K562 (cell line): ENCODE results near the gene PCF11. TPM values are rescaled to one million over a fixed set of nuclear protein-coding genes. Genes with fewer than 3 reads are reported as not detected.

ENCODE experiments used
- ELF4 ChIP-seq: fragments of 450-650 bp; formaldehyde crosslinking; IDR thresholded peaks from 2 replicates; pipeline ENCODE4 v1.4.0; 2022; ENCODE audit warnings: missing genetic modification characterization
- KLF16 ChIP-seq: IDR thresholded peaks from 2 replicates; pipeline ENCODE4 v1.6.1; 2016; ENCODE audit warnings: antibody characterized with exemption
- POLR2G ChIP-seq: fragments of 200-400 bp; formaldehyde crosslinking; IDR thresholded peaks from 2 replicates; pipeline ENCODE4 v1.6.1; 2017; ENCODE audit warnings: low read depth, mild to moderate bottlenecking, antibody characterized with exemption, low read length, moderate library complexity
- RCOR1 ChIP-seq, 2 experiments: IDR thresholded peaks; 2 replicates each; pipeline ENCODE4 v1.6.1; 2012; ENCODE audit warnings: low read depth in 2 of 2, low read length in 2 of 2, borderline replicate concordance in 1 of 2, improper control_type of control experiment in 1 of 2
- TAF7 ChIP-seq: fragments of 450-650 bp; IDR thresholded peaks from 2 replicates; pipeline ENCODE4 v1.6.1; 2016; ENCODE audit warnings: missing genetic modification characterization, missing compliant biosample characterization
- YY1 ChIP-seq, 3 experiments: IDR thresholded peaks; 2 replicates each; pipeline ENCODE4 v1.6.1; 2011; ENCODE audit warnings: low read length in 2 of 3, mild to moderate bottlenecking in 2 of 3, moderate library complexity in 2 of 3, borderline replicate concordance in 1 of 3, control low read depth in 1 of 3, low read depth in 1 of 3; ENCODE audit not compliant: insufficient read depth in 3 of 3, insufficient replicate concordance in 2 of 3, control insufficient read depth in 1 of 3, insufficient read length in 1 of 3; ENCODE audit errors: extremely low read depth in 1 of 3
- ZFX ChIP-seq: sonication (generic); formaldehyde crosslinking; IDR thresholded peaks from 2 replicates; pipeline ENCODE4 v1.8.0; 2022; ENCODE audit warnings: mild to moderate bottlenecking, missing genetic modification reagents, moderate library complexity
- polyA plus RNA-seq, 8 experiments: library from polyadenylated mRNA; depleted of rRNA in 4 of 8; stranded (reverse) in 5 of 8; unstranded in 3 of 8; fragments of >200 nt; fragmentation: Nextera tagmentation in 2 of 8; fragmentation: Illumina TruSeq in 1 of 8; extraction: Ambion mirVana in 2 of 8; extraction: Trizol in 1 of 8; gene quantifications; 2 replicates each; pipeline versions ENCODE4 v1.2.1 to v1.2.3, GENCODE V29; 2011 to 2014; ENCODE audit warnings: inconsistent platforms in 1 of 8, missing spikeins in 1 of 8
- total RNA-seq, 7 experiments: library from RNA; depleted of rRNA in 6 of 7; stranded (reverse); fragments of >200 nt in 6 of 7; fragmentation: Illumina TruSeq in 2 of 7; extraction: Trizol in 2 of 7; gene quantifications; 2 replicates each; pipeline versions ENCODE4 v1.2.1 to v1.2.3, GENCODE V29; 2011 to 2021; ENCODE audit warnings: low replicate concordance in 1 of 7
- TF ChIP-seq, protein P1 (sequence below): fragments of 250-450 bp; sonication (Bioruptor Pico); IDR thresholded peaks from 2 replicates; pipeline ENCODE4 v1.8.0; 2022; ENCODE audit warnings: moderate library complexity, mild to moderate bottlenecking, inconsistent platforms
- TF ChIP-seq, protein P2 (sequence below): fragments of 450-650 bp; IDR thresholded peaks from 2 replicates; pipeline ENCODE4 v1.6.1; 2016; ENCODE audit warnings: low read depth, mild to moderate bottlenecking, moderate library complexity
- TF ChIP-seq, protein P3 (sequence below): IDR thresholded peaks from 3 replicates; pipeline ENCODE4 v1.6.1; 2011; ENCODE audit warnings: borderline replicate concordance, mild to moderate bottlenecking, moderate library complexity; ENCODE audit not compliant: insufficient read length; ENCODE audit errors: extremely low read depth
- TF ChIP-seq, protein P4 (sequence below): fragments of 450-650 bp; IDR thresholded peaks from 2 replicates; pipeline ENCODE4 v1.6.1; 2018; ENCODE audit not compliant: partially characterized antibody
- TF ChIP-seq, protein P5 (sequence below): sonication (generic); formaldehyde crosslinking; IDR thresholded peaks from 2 replicates; pipeline ENCODE4 v1.8.0; 2022; ENCODE audit warnings: missing genetic modification reagents, mild to moderate bottlenecking, moderate library complexity, borderline replicate concordance
- TF ChIP-seq, protein P6 (sequence below): fragments of 450-650 bp; IDR thresholded peaks from 2 replicates; pipeline ENCODE4 v1.7.1; 2018; ENCODE audit warnings: mild to moderate bottlenecking, low read depth; ENCODE audit not compliant: partially characterized antibody

Gene PCF11
- total and polyA plus RNA-seq, 9 of the 15 experiments (the other 6 are each of a cell fraction or from before 2014, with no cell fraction given), result 9.3 to 91.6 (median 54.4) TPM

DNA sequence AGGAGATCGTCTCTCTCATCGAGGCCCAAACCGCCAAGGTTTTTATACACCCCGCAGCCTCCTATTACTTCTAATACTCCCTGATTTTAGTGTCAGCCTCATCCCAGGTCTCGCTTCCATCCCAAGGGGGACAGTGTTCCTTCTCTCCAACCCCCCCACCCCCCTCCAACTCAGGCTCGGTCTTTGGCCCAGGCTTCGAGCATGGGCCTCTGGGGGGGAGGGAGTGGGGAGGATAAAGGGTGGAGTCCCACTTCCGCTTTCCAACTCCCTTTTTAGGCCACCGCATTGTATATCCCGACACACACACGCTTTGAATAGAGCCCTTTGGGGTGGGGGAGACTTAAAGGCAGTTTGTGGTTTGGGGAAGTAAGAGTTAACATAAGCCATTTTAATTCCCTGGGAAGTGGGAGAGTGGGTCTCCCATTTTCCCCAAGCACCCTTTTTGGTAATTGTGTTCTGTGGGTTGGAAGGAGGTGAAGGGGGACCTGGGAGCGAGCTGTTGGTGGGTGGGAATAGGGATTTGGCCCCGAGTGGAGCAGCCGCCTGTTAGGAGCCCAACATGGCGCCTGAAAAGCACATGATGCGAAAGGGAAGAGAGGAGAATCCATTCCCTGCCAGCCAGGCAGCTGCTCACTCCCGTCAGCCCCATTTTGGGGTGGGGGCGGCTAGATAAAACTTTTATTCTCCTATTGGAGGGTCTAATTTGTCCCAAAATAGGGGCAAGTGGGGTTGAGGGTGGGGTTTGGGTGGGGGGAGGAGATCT is 844 bp downstream of the PCF11 start (continued):
- TF ChIP-seq, protein P1, sequence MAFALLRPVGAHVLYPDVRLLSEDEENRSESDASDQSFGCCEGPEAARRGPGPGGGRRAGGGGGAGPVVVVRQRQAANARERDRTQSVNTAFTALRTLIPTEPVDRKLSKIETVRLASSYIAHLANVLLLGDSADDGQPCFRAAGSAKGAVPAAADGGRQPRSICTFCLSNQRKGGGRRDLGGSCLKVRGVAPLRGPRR (CRISPR knock-in tag), result no peak
- TF ChIP-seq ZFX (peak; percentile 92), YY1 (IDR thresholded peaks at IDR 0.05; ENCODE audit: borderline replicate concordance in 1 of 3, control insufficient read depth in 1 of 3, extremely low read depth in 1 of 3, insufficient read depth in 3 of 3, insufficient read length in 1 of 3, insufficient replicate concordance in 2 of 3, low read depth in 1 of 3, low read length in 2 of 3) (peak; percentile 68 to 95 (median 88)), TAF7 (tag) (no peak), KLF16 (no peak), ELF4 (0 out of 2 replicates have a peak, but pooled peaks have one; percentile 66), RCOR1 (IDR thresholded peaks at IDR 0.05; ENCODE audit: borderline replicate concordance in 1 of 2, low read depth in 2 of 2, low read length in 2 of 2) (no peak), POLR2G (no peak)
- TF ChIP-seq, protein P2, sequence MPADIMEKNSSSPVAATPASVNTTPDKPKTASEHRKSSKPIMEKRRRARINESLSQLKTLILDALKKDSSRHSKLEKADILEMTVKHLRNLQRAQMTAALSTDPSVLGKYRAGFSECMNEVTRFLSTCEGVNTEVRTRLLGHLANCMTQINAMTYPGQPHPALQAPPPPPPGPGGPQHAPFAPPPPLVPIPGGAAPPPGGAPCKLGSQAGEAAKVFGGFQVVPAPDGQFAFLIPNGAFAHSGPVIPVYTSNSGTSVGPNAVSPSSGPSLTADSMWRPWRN, result no peak
- TF ChIP-seq, protein P3, sequence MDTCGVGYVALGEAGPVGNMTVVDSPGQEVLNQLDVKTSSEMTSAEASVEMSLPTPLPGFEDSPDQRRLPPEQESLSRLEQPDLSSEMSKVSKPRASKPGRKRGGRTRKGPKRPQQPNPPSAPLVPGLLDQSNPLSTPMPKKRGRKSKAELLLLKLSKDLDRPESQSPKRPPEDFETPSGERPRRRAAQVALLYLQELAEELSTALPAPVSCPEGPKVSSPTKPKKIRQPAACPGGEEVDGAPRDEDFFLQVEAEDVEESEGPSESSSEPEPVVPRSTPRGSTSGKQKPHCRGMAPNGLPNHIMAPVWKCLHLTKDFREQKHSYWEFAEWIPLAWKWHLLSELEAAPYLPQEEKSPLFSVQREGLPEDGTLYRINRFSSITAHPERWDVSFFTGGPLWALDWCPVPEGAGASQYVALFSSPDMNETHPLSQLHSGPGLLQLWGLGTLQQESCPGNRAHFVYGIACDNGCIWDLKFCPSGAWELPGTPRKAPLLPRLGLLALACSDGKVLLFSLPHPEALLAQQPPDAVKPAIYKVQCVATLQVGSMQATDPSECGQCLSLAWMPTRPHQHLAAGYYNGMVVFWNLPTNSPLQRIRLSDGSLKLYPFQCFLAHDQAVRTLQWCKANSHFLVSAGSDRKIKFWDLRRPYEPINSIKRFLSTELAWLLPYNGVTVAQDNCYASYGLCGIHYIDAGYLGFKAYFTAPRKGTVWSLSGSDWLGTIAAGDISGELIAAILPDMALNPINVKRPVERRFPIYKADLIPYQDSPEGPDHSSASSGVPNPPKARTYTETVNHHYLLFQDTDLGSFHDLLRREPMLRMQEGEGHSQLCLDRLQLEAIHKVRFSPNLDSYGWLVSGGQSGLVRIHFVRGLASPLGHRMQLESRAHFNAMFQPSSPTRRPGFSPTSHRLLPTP, result no peak
- TF ChIP-seq, protein P4, sequence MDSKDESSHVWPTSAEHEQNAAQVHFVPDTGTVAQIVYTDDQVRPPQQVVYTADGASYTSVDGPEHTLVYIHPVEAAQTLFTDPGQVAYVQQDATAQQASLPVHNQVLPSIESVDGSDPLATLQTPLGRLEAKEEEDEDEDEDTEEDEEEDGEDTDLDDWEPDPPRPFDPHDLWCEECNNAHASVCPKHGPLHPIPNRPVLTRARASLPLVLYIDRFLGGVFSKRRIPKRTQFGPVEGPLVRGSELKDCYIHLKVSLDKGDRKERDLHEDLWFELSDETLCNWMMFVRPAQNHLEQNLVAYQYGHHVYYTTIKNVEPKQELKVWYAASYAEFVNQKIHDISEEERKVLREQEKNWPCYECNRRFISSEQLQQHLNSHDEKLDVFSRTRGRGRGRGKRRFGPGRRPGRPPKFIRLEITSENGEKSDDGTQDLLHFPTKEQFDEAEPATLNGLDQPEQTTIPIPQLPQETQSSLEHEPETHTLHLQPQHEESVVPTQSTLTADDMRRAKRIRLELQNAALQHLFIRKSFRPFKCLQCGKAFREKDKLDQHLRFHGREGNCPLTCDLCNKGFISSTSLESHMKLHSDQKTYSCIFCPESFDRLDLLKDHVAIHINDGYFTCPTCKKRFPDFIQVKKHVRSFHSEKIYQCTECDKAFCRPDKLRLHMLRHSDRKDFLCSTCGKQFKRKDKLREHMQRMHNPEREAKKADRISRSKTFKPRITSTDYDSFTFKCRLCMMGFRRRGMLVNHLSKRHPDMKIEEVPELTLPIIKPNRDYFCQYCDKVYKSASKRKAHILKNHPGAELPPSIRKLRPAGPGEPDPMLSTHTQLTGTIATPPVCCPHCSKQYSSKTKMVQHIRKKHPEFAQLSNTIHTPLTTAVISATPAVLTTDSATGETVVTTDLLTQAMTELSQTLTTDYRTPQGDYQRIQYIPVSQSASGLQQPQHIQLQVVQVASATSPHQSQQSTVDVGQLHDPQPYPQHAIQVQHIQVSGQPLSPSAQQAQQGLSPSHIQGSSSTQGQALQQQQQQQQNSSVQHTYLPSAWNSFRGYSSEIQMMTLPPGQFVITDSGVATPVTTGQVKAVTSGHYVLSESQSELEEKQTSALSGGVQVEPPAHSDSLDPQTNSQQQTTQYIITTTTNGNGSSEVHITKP, result peak; percentile 51
- TF ChIP-seq, protein P5, sequence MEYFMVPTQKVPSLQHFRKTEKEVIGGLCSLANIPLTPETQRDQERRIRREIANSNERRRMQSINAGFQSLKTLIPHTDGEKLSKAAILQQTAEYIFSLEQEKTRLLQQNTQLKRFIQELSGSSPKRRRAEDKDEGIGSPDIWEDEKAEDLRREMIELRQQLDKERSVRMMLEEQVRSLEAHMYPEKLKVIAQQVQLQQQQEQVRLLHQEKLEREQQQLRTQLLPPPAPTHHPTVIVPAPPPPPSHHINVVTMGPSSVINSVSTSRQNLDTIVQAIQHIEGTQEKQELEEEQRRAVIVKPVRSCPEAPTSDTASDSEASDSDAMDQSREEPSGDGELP (CRISPR knock-in tag), result 0 out of 2 replicates have a peak, but pooled peaks have one; percentile 16
- TF ChIP-seq, protein P6, sequence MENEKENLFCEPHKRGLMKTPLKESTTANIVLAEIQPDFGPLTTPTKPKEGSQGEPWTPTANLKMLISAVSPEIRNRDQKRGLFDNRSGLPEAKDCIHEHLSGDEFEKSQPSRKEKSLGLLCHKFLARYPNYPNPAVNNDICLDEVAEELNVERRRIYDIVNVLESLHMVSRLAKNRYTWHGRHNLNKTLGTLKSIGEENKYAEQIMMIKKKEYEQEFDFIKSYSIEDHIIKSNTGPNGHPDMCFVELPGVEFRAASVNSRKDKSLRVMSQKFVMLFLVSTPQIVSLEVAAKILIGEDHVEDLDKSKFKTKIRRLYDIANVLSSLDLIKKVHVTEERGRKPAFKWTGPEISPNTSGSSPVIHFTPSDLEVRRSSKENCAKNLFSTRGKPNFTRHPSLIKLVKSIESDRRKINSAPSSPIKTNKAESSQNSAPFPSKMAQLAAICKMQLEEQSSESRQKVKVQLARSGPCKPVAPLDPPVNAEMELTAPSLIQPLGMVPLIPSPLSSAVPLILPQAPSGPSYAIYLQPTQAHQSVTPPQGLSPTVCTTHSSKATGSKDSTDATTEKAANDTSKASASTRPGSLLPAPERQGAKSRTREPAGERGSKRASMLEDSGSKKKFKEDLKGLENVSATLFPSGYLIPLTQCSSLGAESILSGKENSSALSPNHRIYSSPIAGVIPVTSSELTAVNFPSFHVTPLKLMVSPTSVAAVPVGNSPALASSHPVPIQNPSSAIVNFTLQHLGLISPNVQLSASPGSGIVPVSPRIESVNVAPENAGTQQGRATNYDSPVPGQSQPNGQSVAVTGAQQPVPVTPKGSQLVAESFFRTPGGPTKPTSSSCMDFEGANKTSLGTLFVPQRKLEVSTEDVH, result no peak
